Activated CD8-positive, alpha-beta memory T cell treated with anti-CD3 and anti-CD28 coated beads for 4 hours (primary cell): ENCODE measurements around the gene TAF11L6.
"Not testable (repeated sequence)": the region's sequence is repeated elsewhere in the genome, so short reads cannot be mapped to it uniquely, and the experiment has no call there.

Source experiments
- DNase-seq, 2 donors: peaks; one replicate each; pipeline ENCODE4 v3.0.0-alpha.2; 2020; ENCODE audit warnings: low read depth in 2 of 2

Gene TAF11L6

GRCh38 chr5:17528369-17528768 lies at the start of gene TAF11L6:
TSS of gene TAF11L6 (plus strand) at chr5:17528669.
- not testable (repeated sequence) for DNase-seq

- no peak for DNase-seq
Observed at GRCh38 chr5:17481378-17481777, 47.1 kb upstream of the TAF11L6 start.

- no peak for DNase-seq
Observed at GRCh38 chr5:17482790-17483189, 45.7 kb upstream of the TAF11L6 start.

GRCh38 chr5:17486464-17487173 lies 41.9 kb upstream of the TAF11L6 start:
- not testable (repeated sequence) for DNase-seq

- no peak for DNase-seq
Observed at GRCh38 chr5:17487174-17487512, 41.3 kb upstream of the TAF11L6 start.

GRCh38 chr5:17491257-17491656 lies 37.2 kb upstream of the TAF11L6 start:
- DNase-seq, result not testable (repeated sequence)

GRCh38 chr5:17492770-17493169 lies 35.7 kb upstream of the TAF11L6 start:
- no peak for DNase-seq

- no peak for DNase-seq
Observed at GRCh38 chr5:17497446-17497845, 31.0 kb upstream of the TAF11L6 start.

- DNase-seq, result not testable (repeated sequence)
Observed at GRCh38 chr5:17497931-17498330, 30.5 kb upstream of the TAF11L6 start, which contains the start of gene TAF11L2. TSS of gene TAF11L2 (plus strand) at chr5:17498231.

GRCh38 chr5:17511775-17512325 lies 16.6 kb upstream of the TAF11L6 start:
- no peak for DNase-seq

GRCh38 chr5:17517526-17517925 lies 10.9 kb upstream of the TAF11L6 start:
- not testable (repeated sequence) for DNase-seq

GRCh38 chr5:17518067-17518466 lies 10.4 kb upstream of the TAF11L6 start, which contains the start of gene TAF11L3:
TSS of gene TAF11L3 (plus strand) at chr5:17518367.
- DNase-seq, result not testable (repeated sequence)

- DNase-seq, result not testable (repeated sequence)
Observed at GRCh38 chr5:17519508-17519907, 9.0 kb upstream of the TAF11L6 start.

GRCh38 chr5:17521501-17521900 lies 7.0 kb upstream of the TAF11L6 start, which contains the start of gene TAF11L4:
TSS of gene TAF11L4 (plus strand) at chr5:17521801.
- DNase-seq, result not testable (repeated sequence)

GRCh38 chr5:17524935-17525334 lies 3.5 kb upstream of the TAF11L6 start, which contains the start of gene TAF11L5:
TSS of gene TAF11L5 (plus strand) at chr5:17525235.
- not testable (repeated sequence) for DNase-seq

GRCh38 chr5:17526504-17526903 lies 2.0 kb upstream of the TAF11L6 start:
- DNase-seq, result not testable (repeated sequence)
